ENCODE results near the gene CYP4F8. TPM values are rescaled to one million over a fixed set of nuclear protein-coding genes. Genes with fewer than 3 reads are reported as not detected.

Gene CYP4F8
- not detected in 2 replicates for total RNA-seq

GRCh38 chr19:15614507-15615379 lies at the start of gene CYP4F8:
Gene CYP4F8 (plus strand): TSS chr19:15615218. CDS start chr19:15615617, 399 bp downstream.

GRCh38 chr19:15640294-15640903 lies 25.4 kb downstream of the CYP4F8 start, which contains the start of gene CYP4F3:
Gene CYP4F3 (plus strand): TSS chr19:15640897. CDS start chr19:15641416, 519 bp downstream.

GRCh38 chr19:15672580-15673175 lies 57.7 kb downstream of the CYP4F8 start, which contains the start of gene CYP4F12:
Gene CYP4F12 (plus strand): TSS chr19:15673087. CDS start chr19:15673530, 443 bp downstream.

Other genes starting within 250 kb of the CYP4F8 start
- gene AKAP8, start 235.4 kb upstream of the CYP4F8 start, total RNA-seq = 16.8 and 20.0 TPM in 2 replicates
- gene AKAP8L, start 196.2 kb upstream of the CYP4F8 start, total RNA-seq = 48.9 and 67.4 TPM in 2 replicates
- gene WIZ, start 165.3 kb upstream of the CYP4F8 start, total RNA-seq = 6.4 and 9.0 TPM in 2 replicates
- 2.8 and 4.7 TPM in 2 replicates for gene RASAL3, start 150.7 kb upstream of the CYP4F8 start, total RNA-seq
- under 0.01 TPM in 1 of 2 replicates, not detected in the other for gene PGLYRP2, start 135.7 kb upstream of the CYP4F8 start, total RNA-seq
- gene CYP4F22, start 106.7 kb upstream of the CYP4F8 start, total RNA-seq = not detected in 2 replicates
- gene CYP4F3, start 25.7 kb downstream of the CYP4F8 start, total RNA-seq = not detected in 2 replicates
- gene CYP4F12, start 57.9 kb downstream of the CYP4F8 start, total RNA-seq = not detected in 2 replicates
- gene OR10H2, start 112.8 kb downstream of the CYP4F8 start, total RNA-seq = not detected in 2 replicates
- gene OR10H3, start 122.8 kb downstream of the CYP4F8 start, total RNA-seq = not detected in 2 replicates
- not detected in 2 replicates for gene OR10H5, start 172.4 kb downstream of the CYP4F8 start, total RNA-seq
- gene OR10H1, start 200.4 kb downstream of the CYP4F8 start, total RNA-seq = not detected in 2 replicates

Data from endothelial cell of coronary artery (primary cell).